GM12891 (cell line): Measurements from ENCODE around the gene RBP7. TPM values are rescaled to one million over a fixed set of nuclear protein-coding genes. Genes with fewer than 3 reads are reported as not detected.

Source experiments
- DNase-seq: peaks from one replicate; pipeline ENCODE4 v3.0.0; 2011; ENCODE audit warnings: low spot score; ENCODE audit not compliant: insufficient read length
- FAIRE-seq: peaks from 2 replicates; lab custom pipeline; 2011; peaks lifted over from hg19 to GRCh38; lab: Jason Lieb, UNC
- PAX5 ChIP-seq: IDR thresholded peaks from 2 replicates; pipeline ENCODE4 v1.6.1; 2011; ENCODE audit warnings: low read length, moderate library complexity, mild to moderate bottlenecking; ENCODE audit not compliant: insufficient read depth, severe bottlenecking
- POLR2A ChIP-seq: IDR thresholded peaks from 2 replicates; pipeline ENCODE4 v1.6.1; 2011; ENCODE audit warnings: low read depth, low read length, control low read depth
- POLR2AphosphoS5 ChIP-seq: IDR thresholded peaks from 2 replicates; pipeline ENCODE4 v1.6.1; 2011; ENCODE audit warnings: low read depth, low read length, control low read depth
- POU2F2 ChIP-seq: IDR thresholded peaks from 2 replicates; pipeline ENCODE4 v1.6.1; 2011; ENCODE audit warnings: low read depth, mild to moderate bottlenecking, control low read depth, low read length, moderate library complexity
- SPI1 ChIP-seq: IDR thresholded peaks from 2 replicates; pipeline ENCODE4 v1.6.1; 2011; ENCODE audit warnings: low read depth, low read length, control low read depth
- TAF1 ChIP-seq: IDR thresholded peaks from 2 replicates; pipeline ENCODE4 v1.6.1; 2011; ENCODE audit warnings: low read depth, low read length, control low read depth
- polyA plus RNA-seq: library from polyadenylated mRNA; unstranded; fragments of >200 nt; gene quantifications from one replicate; pipeline ENCODE4 v1.2.1, GENCODE V29; 2012; ENCODE audit warnings: low read depth, missing spikeins, inconsistent platforms; ENCODE audit not compliant: missing spikeins

Gene RBP7
- not detected for polyA plus RNA-seq

DNA sequence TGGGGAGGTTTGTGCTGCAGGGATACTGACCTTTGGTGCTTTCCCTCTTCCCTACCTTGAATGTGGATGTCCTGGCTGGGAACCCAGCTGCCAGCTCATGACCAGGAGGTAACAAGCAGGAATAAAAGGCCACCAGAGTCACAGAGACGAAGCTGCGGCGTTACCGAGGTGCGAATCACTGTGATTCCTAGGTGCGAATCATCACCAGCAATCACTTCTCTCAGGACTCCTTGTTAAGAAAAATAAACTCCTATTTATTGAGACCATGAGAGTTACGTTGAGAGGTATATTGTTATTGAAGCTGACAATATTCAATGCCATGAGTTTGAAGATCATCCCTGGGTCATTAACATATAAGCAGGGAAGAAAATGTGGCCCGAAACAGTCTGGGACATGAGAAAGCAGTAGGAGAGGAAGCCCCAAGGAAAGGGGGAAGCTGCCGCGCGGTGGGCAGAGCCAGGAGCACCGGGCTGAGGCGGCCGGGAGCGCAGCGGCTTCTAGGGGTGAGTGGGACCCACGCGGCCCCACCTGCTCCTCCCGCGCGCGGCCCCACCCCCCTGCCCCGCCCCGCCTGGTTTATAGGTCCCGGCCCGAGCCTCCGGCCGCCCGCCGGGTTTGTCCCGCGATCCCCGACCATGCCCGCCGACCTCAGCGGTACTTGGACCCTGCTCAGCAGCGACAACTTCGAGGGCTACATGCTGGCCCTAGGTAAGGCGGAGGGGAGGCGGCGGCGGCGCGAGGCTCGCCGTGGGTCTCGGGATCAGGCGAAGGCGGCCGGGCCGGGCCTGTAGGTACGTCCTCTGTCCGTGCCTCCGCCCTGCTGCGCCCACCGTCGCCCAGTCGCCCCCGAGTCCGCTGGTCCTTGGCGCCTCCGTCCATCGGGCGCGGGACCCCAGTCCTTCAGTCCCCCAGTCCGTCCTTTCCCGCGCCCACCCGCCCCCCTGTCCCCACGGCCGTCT is at the start of gene RBP7:
Gene RBP7, plus strand, starts transcription at position 605 of the 959 bp plus-strand sequence. Its CDS starts 31 bp downstream, at position 636.
- DNase-seq (peak; percentile 48), FAIRE-seq (no peak)

GRCh38 chr1:9957726-9958125 is 39.3 kb upstream of the RBP7 start:
- no peak for DNase-seq
- TF ChIP-seq POU2F2 (no peak), SPI1 (no peak), POLR2AphosphoS5 (no peak), PAX5 (no peak), TAF1 (no peak), POLR2A (no peak)
- no peak for FAIRE-seq

More for the DNA sequence above, at the start of gene RBP7:
- TF ChIP-seq PAX5 (no peak), POLR2AphosphoS5 (no peak), TAF1 (no peak), SPI1 (no peak), POU2F2 (no peak), POLR2A (no peak)

GRCh38 chr1:9960011-9960410 is 37.0 kb upstream of the RBP7 start:
- FAIRE-seq (no peak), DNase-seq (no peak)
- no peak for TF ChIP-seq POLR2AphosphoS5
- TF ChIP-seq PAX5 = no peak
- no peak for TF ChIP-seq TAF1
- no peak for TF ChIP-seq POLR2A
- no peak for TF ChIP-seq SPI1
- no peak for TF ChIP-seq POU2F2

- DNase-seq (no peak), FAIRE-seq (peak; percentile 89)
- TF ChIP-seq SPI1 (no peak), POLR2AphosphoS5 (0 out of 2 replicates have a peak, but pooled peaks have one; percentile 25)
Measured at GRCh38 chr1:9960706-9961562, 36.1 kb upstream of the RBP7 start.

DNA sequence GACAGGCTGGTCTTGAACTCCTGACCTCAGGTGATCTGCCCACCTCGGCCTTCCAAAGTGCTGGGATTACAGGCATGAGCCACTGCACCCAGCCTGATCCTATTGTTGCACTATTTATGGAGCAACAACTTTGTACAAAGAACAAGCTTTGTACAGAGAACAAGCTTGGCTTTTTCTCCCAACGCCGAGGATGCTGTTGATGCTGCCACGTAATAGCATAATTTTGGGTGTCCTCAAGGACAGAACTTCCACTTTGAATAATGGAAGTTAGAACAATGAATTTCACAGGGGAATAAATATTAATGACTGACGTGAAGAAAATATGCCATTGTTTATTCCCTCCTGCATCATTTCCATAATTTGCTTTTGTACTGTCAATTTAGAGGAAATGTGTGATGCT is 12.8 kb upstream of the RBP7 start:
- TF ChIP-seq PAX5 (no peak), POLR2A (no peak), POU2F2 (no peak)
- FAIRE-seq (no peak), DNase-seq (no peak)

DNA sequence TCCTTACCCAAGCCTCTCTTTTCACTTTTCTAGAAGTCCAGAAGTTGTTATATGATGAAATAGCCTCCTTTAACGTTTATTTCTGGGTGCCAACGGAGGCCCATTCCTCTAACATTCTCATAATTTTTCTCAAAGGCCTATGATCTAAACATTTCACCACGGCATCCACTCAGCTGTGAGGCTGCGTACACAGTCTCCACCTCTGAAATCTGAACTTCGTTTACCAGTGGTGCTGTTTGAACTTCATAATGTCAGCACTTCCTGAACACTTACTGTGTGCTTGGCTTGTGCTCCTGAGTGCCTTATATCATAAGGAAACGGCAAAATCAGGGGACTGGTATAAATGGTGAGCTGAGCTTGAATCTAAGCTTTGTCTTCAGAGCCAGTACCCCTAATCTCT is 12.0 kb upstream of the RBP7 start:
- TF ChIP-seq POU2F2 = no peak
- TF ChIP-seq POLR2A = no peak
- no peak for TF ChIP-seq PAX5
- no peak for TF ChIP-seq POLR2AphosphoS5
- TF ChIP-seq TAF1 = no peak
- TF ChIP-seq SPI1 = no peak
- FAIRE-seq (no peak), DNase-seq (no peak)

GRCh38 chr1:9989773-9990172 is 7.3 kb upstream of the RBP7 start:
- TF ChIP-seq POLR2AphosphoS5 (no peak), PAX5 (no peak), POU2F2 (no peak), SPI1 (no peak), TAF1 (no peak), POLR2A (no peak)
- DNase-seq (no peak), FAIRE-seq (no peak)

- no peak for FAIRE-seq
- no peak for TF ChIP-seq SPI1
- no peak for TF ChIP-seq POU2F2
- TF ChIP-seq POLR2A = no peak
- TF ChIP-seq TAF1 = no peak
- no peak for TF ChIP-seq PAX5
- TF ChIP-seq POLR2AphosphoS5 = no peak
- DNase-seq = no peak
Measured at GRCh38 chr1:9990944-9991343, 6.1 kb upstream of the RBP7 start.

DNA sequence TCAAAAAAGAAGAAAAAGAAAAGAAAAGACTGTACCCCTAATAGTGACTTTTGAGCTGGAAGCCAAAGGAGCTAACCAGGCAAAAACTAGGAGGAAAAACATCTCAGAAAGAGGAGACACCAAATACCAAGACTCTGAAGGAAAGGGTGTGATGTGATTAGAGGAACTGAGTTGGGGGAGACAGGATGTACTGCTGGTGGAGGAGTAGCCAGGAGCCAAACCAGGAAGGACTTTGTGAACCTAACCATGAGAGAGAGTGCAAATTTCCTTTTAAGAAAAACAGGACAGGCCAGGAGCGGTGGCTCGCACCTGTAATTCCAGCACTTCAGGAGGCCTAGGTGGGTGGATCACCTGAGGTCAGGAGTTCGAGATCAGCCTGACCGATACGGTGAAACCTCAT is 4.1 kb upstream of the RBP7 start:
- DNase-seq = no peak
- no peak for TF ChIP-seq TAF1
- no peak for TF ChIP-seq SPI1
- TF ChIP-seq POLR2A = no peak
- FAIRE-seq = no peak

DNA sequence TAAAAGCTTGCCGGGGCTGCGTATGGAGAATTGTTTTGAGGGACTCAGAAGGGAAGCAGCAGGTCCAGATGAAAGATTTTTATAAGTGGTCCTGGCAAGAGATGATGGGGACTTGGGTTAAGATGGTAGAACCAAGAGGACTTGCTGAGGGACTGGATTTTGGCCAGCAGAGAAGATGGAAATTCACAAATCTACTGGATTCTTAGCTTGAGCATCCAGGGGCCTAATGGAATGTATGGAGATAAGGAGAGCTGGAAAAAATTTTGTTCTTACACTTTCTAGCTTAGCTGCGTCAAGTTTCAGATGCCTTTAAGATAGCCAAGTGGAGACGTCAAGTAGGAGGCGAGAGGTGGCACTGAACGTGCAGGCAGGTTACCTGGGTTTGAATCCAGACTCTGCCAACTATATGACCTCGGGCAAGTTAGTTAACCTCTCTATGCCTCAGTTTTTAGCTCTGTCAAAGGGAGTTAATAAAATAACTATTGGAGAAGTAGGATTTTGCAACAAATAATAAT is 3.4 kb upstream of the RBP7 start:
- DNase-seq (no peak), FAIRE-seq (no peak)
- TF ChIP-seq PAX5 = no peak
- TF ChIP-seq TAF1 = no peak
- no peak for TF ChIP-seq POLR2AphosphoS5
- no peak for TF ChIP-seq SPI1
- no peak for TF ChIP-seq POLR2A
- TF ChIP-seq POU2F2 = no peak
